GM04504 (cell line): ENCODE measurements around the gene MOSPD3.
"Not testable (repeated sequence)": the region's sequence is repeated elsewhere in the genome, so short reads cannot be mapped to it uniquely, and the experiment has no call there.

Source experiments
- DNase-seq: peaks from one replicate; pipeline ENCODE4 v3.0.0-alpha.2; 2012; ENCODE audit warnings: low read depth

Gene MOSPD3

DNA sequence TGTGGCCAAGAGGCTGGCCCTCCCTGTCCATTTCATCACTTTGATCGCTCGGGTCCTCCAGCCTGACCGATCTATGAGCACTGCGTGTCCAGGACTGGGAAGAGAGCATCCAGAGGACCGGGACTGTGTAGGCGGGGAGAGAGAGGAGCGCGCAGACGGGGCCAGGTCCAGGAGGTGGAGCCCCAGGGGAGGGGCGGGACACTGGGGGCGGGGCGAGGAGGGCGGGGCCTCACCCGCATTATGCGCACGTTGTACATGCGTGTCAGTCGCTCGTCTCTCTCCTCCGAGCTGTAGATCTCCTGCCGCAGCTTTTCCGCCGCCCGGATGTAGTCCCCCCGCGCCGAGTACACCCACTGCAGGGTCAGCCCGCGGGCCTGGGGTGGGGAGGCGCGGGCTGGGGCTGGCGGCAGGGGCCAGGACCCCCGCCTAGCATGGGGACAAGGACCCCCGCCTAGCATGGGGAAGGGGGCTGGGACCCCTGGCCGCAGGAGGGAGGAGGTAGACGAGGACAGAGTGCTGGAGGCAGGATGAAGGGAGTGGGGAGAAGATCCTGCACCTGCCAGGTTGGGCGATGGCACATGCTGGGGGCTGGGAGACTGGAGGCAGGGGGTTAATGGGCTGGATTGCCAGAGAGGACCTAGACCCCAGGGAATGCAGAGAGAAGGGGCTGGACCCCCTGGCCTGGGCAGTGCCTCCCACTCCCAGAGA, 14.3 kb downstream of the MOSPD3 start:
- DNase-seq: no peak

DNA sequence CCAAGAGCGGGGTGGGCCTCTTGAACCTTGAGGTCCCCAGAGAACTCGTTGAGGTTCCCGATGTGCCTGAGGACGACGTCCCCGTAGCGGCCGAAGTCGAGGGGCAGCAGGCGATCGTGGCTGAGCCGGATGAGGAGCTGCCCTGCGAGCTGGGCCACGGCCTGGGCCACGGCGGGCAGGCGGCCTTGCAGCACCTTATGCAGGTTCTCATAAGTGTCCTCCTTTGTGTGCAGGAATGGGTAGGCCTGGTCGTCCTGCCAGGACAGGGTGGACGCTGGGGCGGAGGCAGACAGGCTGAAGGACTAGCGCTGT, 14.9 kb downstream of the MOSPD3 start:
- no peak for DNase-seq

DNA sequence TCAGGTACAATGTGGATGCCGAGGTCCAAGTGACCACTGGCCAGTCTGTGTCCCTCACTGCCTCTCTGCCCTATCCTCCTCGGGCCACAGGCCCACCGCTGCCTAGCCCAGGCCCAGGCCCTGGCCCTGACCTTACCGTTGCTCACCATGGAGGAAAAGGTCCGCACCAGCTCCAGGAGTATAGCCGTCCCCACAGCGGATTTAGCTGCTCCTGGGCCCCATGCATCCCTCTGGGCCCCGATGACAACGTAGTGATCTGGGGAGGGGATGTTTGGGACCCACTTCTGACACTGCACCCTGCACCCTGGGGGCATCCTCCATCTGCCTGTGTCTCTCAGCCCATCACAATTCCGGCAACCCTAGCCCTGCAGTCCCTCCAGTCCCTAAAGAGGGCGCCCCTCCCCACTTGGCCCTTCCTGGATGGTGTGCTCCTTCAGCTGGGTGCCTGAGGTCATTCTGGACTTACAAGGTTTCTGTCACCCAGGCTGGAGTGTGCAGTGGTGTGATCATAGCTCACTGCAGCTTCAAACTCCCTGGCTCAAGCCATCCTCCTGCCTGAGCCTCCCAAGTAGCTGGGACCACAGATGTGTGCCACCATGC, 16.9 kb downstream of the MOSPD3 start:
- DNase-seq: no peak

DNA sequence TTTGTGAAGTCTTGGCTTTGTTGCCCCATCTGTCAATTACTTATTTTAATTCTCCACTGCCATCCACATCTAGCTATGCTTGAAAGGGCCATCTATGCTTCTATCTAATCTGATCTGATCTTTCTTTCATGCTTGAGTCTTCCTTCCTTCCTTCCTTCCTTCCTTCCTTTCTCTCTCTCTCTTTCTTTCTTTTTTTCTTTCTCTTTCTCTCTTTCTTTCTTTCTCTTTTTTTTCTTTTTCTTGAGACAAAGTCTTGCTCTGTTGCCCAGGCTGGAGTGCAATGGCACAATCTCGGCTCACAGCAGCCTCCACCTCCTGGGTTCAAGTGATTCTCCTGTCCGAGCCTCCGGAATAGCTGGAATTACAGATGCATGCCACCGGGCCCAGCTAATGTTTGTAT, 17.7 kb downstream of the MOSPD3 start:
- DNase-seq: no peak

DNA sequence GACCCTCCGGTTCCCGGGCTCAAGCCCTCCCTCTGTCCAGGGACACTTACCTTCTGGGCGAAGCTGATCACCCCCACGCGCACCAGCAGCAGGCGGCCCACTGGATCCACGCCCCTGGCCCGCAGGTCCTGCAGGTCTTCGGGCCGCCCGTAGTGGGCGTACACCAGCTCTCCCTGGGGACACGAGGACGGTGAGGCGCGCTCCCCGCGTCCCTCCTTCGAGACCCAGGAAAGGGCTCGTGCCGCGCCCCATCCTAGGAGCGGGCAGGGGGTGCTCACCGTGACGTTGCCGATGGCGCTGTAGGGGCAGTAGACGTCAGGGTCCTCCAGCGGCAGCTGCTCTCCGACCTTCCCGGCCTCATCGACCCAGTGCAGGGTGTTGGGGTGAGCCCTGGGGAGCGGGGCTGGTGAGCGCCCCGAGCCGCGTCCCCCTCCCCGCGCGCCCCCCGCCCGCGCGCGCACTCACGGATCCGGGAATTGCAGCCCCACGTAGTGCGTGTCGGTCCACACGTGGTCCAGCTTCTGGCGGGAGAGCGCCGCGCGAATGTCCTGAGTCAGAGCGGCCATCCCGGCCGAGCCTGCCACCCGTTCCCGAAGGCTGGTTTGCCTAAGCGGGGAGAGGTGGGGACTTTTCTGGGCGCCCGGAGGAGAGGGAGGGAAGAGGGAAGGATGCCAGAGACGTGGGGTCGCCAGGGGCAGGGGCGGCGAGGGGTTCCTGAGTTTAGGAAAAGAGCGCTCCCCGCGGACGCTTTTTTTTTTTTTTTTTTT, 20.8 kb downstream of the MOSPD3 start:
- DNase-seq: no peak

DNA sequence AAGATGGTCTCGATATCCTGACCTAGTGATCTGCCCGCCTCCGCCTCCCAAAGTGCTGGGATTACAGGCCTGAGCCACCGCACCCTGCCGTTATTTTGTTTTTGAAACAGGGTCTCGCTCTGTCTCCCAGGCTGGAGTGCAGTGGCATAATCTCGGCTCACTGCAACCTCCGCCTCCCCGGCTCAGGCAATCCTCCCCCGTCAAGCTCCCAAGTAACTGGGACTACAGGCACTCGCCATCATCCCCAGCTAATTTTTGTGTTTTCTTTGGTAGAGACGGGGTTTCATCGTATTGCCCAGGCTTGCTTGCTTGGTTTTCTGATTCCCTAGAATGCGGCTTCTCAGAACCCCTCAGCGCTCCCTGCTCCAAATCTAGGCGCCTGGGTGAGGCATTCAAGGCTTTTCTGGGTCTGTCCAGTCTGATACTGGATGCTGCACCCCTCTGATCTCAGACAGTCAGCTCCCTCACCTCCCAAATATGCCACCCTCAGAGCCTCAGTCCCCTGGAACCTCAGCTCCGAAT, 27.7 kb downstream of the MOSPD3 start:
- no peak for DNase-seq

DNA sequence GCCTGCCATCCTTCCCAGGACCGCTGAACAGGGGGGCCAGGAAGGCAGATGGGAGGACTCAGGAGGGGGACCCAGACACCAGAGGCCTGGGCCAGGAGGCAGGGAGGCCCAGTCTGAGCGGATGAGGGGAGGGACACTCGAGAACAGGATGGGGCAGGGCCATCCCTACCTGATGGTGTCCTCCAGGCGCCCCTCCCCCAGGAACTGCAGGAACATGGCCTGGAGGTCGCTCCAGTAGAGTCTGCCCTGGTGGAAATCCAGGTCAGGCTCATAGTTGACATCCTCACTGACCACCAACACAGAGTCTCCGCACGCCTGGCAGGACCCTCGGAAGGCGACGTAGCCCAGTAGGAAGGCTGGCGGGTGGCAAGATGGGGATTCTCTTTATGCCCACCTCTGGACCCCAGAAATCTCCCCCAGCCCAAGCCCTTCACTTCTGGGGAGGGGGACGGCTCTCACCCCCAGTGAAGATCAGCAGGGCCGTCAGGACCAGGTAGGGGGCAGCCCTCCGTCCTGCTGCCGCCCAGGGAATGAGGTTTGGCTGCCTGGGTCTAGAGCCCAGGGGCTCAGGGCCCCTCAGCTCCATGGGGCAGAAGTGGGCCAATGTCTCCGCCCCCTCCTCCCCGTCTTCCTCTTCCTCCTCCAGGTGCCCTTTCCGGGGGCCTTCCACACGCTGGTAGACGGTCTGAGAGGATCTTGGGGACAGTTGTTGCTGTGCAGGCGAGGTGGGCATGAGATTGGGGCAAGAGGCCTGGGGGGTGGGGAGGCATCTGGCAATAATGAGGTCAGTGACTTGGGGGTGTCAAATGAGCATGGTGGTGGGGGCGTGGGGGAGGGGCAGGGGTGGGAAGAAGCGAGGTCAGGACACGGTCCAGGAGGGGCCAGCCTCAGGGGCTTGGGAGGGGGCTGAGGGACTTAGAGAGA, 28.4 kb downstream of the MOSPD3 start:
- no peak for DNase-seq

DNA sequence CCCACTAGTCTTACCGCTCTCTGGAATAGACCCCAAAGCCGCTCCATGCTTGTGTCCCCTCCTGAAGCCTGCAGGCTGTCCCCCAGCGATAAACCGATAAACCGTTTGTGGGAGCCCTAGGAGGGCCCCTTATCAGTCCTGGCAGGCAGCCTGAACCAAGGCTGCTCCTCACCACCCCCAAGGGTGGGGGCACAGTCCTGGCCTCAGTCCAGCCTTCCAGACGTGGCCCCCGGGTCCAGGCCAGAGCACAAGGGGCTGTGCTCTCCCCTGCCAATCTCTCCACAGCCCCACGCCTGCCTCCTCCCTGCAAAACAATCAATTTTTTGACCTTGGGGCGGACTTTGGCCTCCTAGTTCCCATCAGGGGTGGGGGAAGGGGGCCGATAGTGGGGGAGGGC, 29.1 kb downstream of the MOSPD3 start, which contains the start of gene TFR2:
TFR2 (minus strand) TSS at position 90 of the 397 bp plus-strand sequence; CDS start at position 47, 43 bp downstream.
- no peak for DNase-seq

DNA sequence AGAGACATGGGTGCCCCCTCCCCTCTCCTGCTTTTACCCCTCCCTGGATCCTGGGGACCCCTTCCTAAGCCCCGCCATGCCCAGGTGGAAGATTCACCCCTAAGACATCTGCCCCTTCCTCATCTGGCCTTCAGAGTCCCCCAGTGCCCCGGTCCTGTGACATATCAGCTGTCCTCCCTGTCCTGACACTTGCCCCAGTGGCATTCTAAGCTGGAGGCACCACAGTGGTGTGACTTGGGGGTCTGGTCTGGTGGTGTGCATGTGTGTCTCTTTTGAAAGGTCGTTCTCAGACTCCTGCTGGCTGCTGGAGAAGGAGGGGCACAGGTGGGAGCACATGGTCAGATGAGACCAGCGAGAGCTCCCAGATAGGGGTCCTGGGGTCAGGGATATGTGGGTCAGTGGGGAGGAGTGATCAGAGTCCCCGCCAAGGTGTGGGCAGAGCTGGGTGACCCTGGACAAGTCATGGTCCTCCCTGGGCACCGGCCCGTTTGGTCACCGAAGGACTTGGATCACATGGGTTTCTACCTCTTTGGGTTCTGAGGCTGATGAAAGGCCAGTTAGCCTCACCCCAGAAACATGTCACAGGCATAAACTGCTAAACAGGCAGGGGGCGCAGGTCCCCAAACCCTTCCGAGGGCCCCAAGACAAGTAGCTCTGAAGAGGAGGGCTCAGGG, 29.7 kb downstream of the MOSPD3 start:
- DNase-seq: no peak

DNA sequence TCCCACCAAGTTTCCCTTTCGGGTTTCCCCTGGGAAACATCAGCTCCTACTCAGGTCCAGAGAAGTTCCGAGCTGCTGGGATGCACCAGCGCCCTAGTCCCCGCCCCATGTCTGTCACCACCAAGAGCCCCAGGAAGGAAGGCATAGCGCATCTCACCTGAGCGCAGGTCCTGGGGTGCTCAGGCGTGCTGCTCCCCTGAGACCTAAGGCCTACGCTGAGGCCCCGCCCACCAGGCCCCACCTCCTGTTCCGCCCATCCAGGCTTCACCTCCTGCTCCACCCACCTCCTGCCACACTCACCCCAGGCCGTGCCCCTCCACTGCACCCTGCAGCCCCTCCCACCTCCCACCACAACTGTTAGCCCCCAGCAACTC, 30.2 kb downstream of the MOSPD3 start:
- no peak for DNase-seq

DNA sequence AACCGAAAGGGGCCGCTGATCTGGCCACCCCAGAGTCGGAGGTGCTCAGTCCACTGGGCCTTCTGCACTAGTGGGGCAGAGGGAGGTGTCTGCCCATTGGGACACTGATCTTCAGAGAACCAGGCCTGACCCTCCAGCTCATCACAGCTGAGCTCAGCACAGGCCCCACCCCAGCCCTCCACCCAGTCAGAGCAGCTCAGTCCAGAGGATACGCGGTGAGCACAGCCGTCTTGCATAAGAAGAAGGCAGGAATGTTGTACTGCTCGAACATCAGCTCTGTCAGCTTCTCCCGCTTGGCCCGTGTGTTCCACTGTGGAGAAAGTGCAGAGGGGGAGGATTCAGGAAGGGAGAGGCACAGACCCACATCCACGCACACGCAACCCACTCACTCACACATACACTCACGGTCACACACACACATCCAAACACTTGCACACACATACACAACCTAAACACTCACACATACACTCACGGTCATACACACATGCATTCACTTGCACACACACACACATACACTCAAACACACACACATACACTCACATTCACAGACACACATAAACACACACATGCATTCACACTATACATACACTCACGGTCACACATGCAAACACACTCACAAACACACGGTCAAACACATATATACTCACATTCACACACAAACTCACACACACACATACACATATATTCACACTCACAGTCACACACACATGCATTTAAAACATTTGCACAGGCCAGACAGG, 37.7 kb downstream of the MOSPD3 start:
- DNase-seq: no peak

DNA sequence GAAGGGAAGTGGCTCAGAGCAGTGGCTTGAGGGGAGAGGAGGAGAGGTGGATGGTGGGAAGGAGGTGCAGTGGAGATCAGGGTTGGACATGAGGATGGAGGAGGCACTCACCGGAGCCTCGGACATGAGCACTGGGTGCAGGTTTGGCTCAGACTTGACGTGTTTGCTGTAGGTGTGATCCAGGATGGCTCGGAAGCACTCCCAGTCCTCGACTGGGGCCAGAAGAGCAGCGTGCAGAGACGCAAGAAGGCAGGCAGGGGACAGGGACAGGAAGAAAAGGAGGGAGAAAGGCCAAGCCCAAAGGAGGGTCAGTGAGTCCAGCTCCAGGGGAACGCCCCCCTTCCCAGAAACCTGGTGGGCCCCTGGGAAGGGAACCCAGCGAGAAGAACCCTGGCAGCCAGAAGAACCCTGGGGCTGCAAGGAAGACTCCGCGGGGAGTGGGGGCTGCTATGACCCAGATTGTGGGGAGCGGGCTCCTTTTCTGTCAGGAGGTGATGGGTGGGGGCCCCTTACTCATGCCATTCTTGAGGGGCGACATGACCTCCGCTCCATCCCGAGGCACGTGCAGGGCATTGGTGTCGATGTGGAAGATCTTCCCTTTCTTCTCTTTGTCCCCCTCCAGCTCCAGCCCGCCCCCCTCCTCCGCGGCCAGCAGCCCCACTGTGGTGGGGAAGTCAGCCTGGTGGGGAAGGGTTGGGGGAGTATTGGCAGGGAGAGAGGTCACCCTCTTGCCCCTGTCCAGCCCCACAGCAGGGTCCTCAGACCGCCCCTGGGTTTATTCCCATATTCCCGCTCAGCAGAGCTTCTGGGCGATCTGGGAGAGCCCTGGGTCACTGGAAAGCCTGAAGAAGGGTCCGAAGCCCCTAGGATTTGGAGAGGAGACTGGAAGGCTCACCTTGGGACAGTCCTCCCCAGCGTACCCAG, 42.8 kb downstream of the MOSPD3 start:
- no peak for DNase-seq

DNA sequence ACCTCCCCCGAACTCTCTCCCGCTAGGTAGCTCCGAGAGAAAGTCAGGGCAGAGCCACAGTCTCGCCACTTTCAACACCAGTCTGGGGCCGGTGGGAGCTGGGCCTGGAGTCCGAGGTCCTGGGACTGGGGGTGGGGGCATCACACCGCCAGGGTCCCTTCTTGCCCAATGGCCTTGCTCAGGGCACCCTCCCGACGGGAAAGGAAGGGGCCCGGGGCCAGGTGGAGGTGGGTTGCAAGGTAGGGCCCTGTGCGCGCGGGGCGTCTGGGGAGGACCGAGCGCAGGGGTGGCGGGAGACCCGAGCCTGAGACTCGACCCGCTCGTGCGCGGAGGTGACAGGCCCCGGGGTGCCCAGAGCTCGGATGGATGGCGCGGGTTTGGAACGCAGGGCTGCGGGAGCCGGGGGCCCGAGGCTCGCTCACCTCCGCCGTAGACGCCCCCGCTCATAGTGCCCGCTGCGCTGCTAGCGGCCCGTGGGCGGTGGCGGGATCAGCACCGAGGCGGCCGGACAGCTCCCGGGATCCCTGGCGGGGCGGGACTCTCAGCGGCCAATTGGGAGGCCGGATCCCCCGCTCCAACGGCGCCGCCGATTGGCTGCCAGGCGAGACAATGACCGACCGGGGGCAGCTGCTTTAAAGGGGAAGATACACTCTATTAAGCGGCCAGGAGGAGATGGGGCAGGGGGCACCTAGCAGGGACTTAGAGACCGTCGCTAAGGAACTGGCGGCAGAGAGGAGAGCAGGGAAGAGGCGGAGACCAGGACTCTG, 43.8 kb downstream of the MOSPD3 start, which contains the start of gene ACTL6B:
ACTL6B (minus strand) TSS at position 541 of the 767 bp plus-strand sequence; CDS start at position 447, 94 bp downstream.
- no peak for DNase-seq

DNA sequence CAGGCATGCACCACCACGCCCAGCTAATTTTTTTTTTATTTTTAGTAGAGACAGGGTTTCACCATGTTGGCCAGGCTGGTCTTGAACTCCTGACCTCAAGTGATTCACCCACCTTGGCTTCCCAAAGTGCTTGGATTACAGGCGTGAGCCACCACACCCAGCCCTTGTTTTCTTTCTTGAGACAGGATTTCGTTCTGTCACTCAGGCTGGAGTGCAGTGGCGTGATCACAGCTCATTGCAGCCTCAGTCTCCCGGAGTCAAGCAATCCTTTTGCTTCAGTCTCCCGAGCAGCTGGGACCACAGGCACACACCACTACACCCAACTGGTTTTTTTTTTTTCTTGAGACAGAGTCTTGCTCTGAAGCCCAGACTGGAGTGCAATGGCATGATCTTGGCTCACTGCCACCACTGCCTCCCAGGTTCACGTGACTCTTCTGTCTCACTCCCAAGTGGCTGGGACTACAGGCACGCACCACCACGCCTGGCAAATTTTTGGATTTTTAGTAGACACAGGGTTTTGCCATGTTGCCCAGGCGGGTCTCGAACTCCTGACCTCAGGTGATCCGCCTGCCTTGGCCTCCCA, 49.9 kb downstream of the MOSPD3 start:
- not testable (repeated sequence) for DNase-seq
